HCT116 (cell line): ENCODE measurements around the gene ARFGEF3. TPM values are rescaled to one million over a fixed set of nuclear protein-coding genes. Genes with fewer than 3 reads are reported as not detected.
A peak's percentile ranks its signal among the peaks of the same experiment; 100 is the strongest.

ENCODE experiments used
- ATAC-seq: fragments of 200-7000 bp; cut with Tn5 transposase; 2 replicates; pipeline ENCODE4 v1.9.1; 2020; ENCODE audit warnings: mild to moderate bottlenecking, moderate library complexity
- BruUV-seq: library from RNA; stranded (reverse); fragments of 400-500 nt; replicated peaks from 2 replicates; lab custom pipeline; 2021; lab: Mats Ljungman, UMichigan
- CTCF ChIA-PET: fragments of 300-600 bp; sonication (Branson Sonifier 250); formaldehyde crosslinking; loops from one replicate; lab custom pipeline; 2021; ENCODE audit warnings: antibody characterized with exemption; lab: Charles Lee
- POLR2A ChIA-PET: fragments of 300-600, 350-600 bp; sonication (Branson Sonifier 250); formaldehyde crosslinking; loops from one replicate; lab custom pipeline; 2021; ENCODE audit warnings: antibody characterized with exemption; lab: Charles Lee
- RAD21 ChIA-PET, 2 experiments: fragments of 300-600 bp; sonication (Branson Sonifier 250); formaldehyde crosslinking; loops; one replicate each; lab custom pipeline; 2023; ENCODE audit warnings: low total read pairs in 2 of 2; ENCODE audit not compliant: uncharacterized antibody in 2 of 2, unreplicated experiment in 2 of 2, low non-redundant PET in 1 of 2; lab: Charles Lee
- DNase-seq: peaks from one replicate; pipeline ENCODE4 v3.0.0-alpha.2; 2010; ENCODE audit warnings: low read depth, low spot score
- H2AFZ ChIP-seq: fragments of 200-600 bp; shearing (Covaris generic), sonication (generic); 2 replicates; pipeline ENCODE4 v1.6.1; 2017; ENCODE audit warnings: low read depth, mixed run types, mixed read lengths, antibody characterized with exemption, low read length; ENCODE audit not compliant: poor library complexity, severe bottlenecking
- H3K27ac ChIP-seq: 2 replicates; pipeline ENCODE4 v1.5.1; 2012; ENCODE audit warnings: low read depth, low read length
- H3K27me3 ChIP-seq: fragments of 200-600 bp; sonication (generic); 2 replicates; pipeline ENCODE4 v1.6.1; 2016; ENCODE audit warnings: mixed run types, low read length, mixed read lengths; ENCODE audit not compliant: insufficient read depth
- H3K36me3 ChIP-seq, 2 experiments: fragments of 200-500 bp in 1 of 2; fragments of 200-600 bp in 1 of 2; sonication (Bioruptor generic) in 1 of 2; sonication (generic) in 1 of 2; 2 replicates each; pipeline versions ENCODE4 v1.5.1 to v1.6.1; 2014 to 2016; ENCODE audit warnings: low read length in 2 of 2, inconsistent platforms in 1 of 2, mixed read lengths in 1 of 2, mixed run types in 1 of 2; ENCODE audit not compliant: insufficient read depth in 2 of 2, control insufficient read depth in 1 of 2
- H3K4me1 ChIP-seq, 2 experiments: fragments of 200-600 bp in 1 of 2; sonication (generic) in 1 of 2; 2 replicates each; pipeline versions ENCODE4 v1.5.1 to v1.6.1; 2012 to 2017; ENCODE audit warnings: low read length in 2 of 2, inconsistent platforms in 1 of 2, mild to moderate bottlenecking in 1 of 2, mixed read lengths in 1 of 2, mixed run types in 1 of 2, moderate library complexity in 1 of 2; ENCODE audit not compliant: insufficient read depth in 2 of 2, control insufficient read depth in 1 of 2
- H3K4me2 ChIP-seq: fragments of 200-600 bp; sonication (generic); 2 replicates; pipeline ENCODE4 v1.6.1; 2017; ENCODE audit warnings: mixed run types, low read length, mixed read lengths
- H3K4me3 ChIP-seq, 2 experiments: fragments of 200-600 bp in 1 of 2; sonication (generic) in 1 of 2; replicated peaks in 1 of 2; 2 replicates each; pipeline ENCODE4 v1.5.1; 2011 to 2016; ENCODE audit warnings: low read length in 2 of 2, control low read depth in 1 of 2, low read depth in 1 of 2, mild to moderate bottlenecking in 1 of 2, mixed read lengths in 1 of 2, mixed run types in 1 of 2
- H3K79me2 ChIP-seq: fragments of 200-600 bp; sonication (generic); 2 replicates; pipeline ENCODE4 v1.6.1; 2017; ENCODE audit warnings: mild to moderate bottlenecking, mixed run types, low read length, moderate library complexity, mixed read lengths; ENCODE audit not compliant: insufficient read depth
- H3K9ac ChIP-seq: fragments of 200-600 bp; sonication (generic); 2 replicates; pipeline ENCODE4 v1.6.1; 2016; ENCODE audit warnings: low read length, mixed read lengths
- H3K9me2 ChIP-seq: fragments of 200-600 bp; sonication (generic), shearing (Covaris generic); 2 replicates; pipeline ENCODE4 v1.6.1; 2017; ENCODE audit warnings: mixed run types, mild to moderate bottlenecking, moderate library complexity; ENCODE audit not compliant: insufficient read depth
- H3K9me3 ChIP-seq, 2 experiments: fragments of 200-500 bp in 1 of 2; fragments of 200-600 bp in 1 of 2; sonication (Bioruptor generic) in 1 of 2; sonication (generic) in 1 of 2; 2 replicates each; pipeline ENCODE4 v1.6.1; 2014 to 2017; ENCODE audit warnings: low read length in 2 of 2, mixed read lengths in 2 of 2, inconsistent platforms in 1 of 2, low read depth in 1 of 2, mild to moderate bottlenecking in 1 of 2, mixed run types in 1 of 2, moderate library complexity in 1 of 2; ENCODE audit not compliant: control insufficient read depth in 1 of 2, insufficient read depth in 1 of 2
- H4K20me1 ChIP-seq: fragments of 200-600 bp; sonication (generic), shearing (Covaris generic); 2 replicates; pipeline ENCODE4 v1.6.1; 2017; ENCODE audit warnings: mixed run types, mild to moderate bottlenecking, moderate library complexity; ENCODE audit not compliant: insufficient read depth
- CEBPB ChIP-seq: IDR thresholded peaks from 2 replicates; pipeline ENCODE4 v1.6.1; 2012; ENCODE audit warnings: low read depth
- FOSL1 ChIP-seq: IDR thresholded peaks from 2 replicates; pipeline ENCODE4 v1.6.1; 2012; ENCODE audit warnings: low read depth
- POLR2A ChIP-seq: IDR thresholded peaks from 2 replicates; pipeline ENCODE4 v1.7.0; 2011; ENCODE audit warnings: borderline replicate concordance; ENCODE audit not compliant: insufficient read depth, insufficient read length; ENCODE audit errors: extremely low read depth
- TCF7L2 ChIP-seq: IDR thresholded peaks from 2 replicates; pipeline ENCODE4 v1.7.0; 2011; ENCODE audit warnings: borderline replicate concordance, inconsistent platforms; ENCODE audit not compliant: insufficient read depth, insufficient read length; ENCODE audit errors: extremely low read depth
- YY1 ChIP-seq: IDR thresholded peaks from 2 replicates; pipeline ENCODE4 v1.6.1; 2011; ENCODE audit warnings: low read length, low read depth, moderate library complexity, mild to moderate bottlenecking; ENCODE audit not compliant: insufficient replicate concordance; ENCODE audit errors: extremely low read depth
- ZFX ChIP-seq: fragments of 450-650 bp; IDR thresholded peaks from 2 replicates; pipeline ENCODE4 v1.6.1; 2017
- ZNF274 ChIP-seq: fragments of 200-500 bp; sonication (Bioruptor generic); IDR thresholded peaks from 2 replicates; pipeline ENCODE4 v1.6.1; 2014; ENCODE audit warnings: mild to moderate bottlenecking, low read depth, low read length, inconsistent platforms
- intact Hi-C: fragments of 100-400 bp; cut with micrococcal nuclease; formaldehyde crosslinking; loops from 2 replicates; pipeline ENCODE4 v1.10.0; 2022
- total RNA-seq: library from RNA; stranded (reverse); gene quantifications from one replicate; pipeline ENCODE4 v1.2.1, GENCODE V29; 2021; ENCODE audit not compliant: unreplicated experiment
- TF ChIP-seq, protein P1 (sequence below): IDR thresholded peaks from 2 replicates; pipeline ENCODE4 v1.6.1; 2012

The ARFGEF3 gene
- total RNA-seq, 1 experiment from 2014 or later: 3.8 TPM

DNA sequence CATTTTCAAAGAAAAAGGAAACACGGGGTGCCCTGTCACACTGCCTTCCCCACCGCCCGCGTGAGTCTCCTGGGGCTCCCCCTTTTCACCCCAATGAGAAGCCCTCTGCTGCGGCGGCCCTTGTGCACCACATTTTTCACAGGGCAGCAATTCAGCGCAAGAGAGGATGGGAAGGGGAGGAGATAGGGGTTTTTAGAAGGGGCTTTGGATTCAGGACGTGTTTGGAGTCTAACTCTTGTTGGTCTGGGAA is 726 bp upstream of the ARFGEF3 start:
- Histone ChIP-seq H3K27ac (no peak overlapping the region; the same call in 1 of the 2 replicates), H2AFZ (peak overlapping the region; percentile 70), H3K4me2 (peak overlapping the region; percentile 95), H3K27me3 (peaks cover 9% of the 10 kb centered on the region; the same call in 1 of the 2 replicates), H3K9me3 (no peaks in the 10 kb centered on the region), H3K4me1 (peaks cover 10 to 19% of the 10 kb centered on the region in 2 experiments; a peak in 3 of 4 replicates), H3K9ac (no peak overlapping the region), H3K36me3 (no peaks in the 10 kb centered on the region), H3K9me2 (no peaks in the 10 kb centered on the region), H4K20me1 (no peaks in the 10 kb centered on the region), H3K4me3 (peak overlapping the region; percentile 37 to 73), H3K79me2 (no peaks in the 10 kb centered on the region)
- no peak for DNase-seq
- intact Hi-C loops: no loop called here
- no peak for ATAC-seq
- CTCF ChIA-PET: no interaction called here
- RAD21 ChIA-PET: no interaction called here
- POLR2A ChIA-PET: no interaction called here
- no TSS peak for BruUV-seq
- TF ChIP-seq, protein P1, sequence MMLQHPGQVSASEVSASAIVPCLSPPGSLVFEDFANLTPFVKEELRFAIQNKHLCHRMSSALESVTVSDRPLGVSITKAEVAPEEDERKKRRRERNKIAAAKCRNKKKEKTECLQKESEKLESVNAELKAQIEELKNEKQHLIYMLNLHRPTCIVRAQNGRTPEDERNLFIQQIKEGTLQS: no peak
- TF ChIP-seq TCF7L2 (no peak), POLR2A (no peak)

DNA sequence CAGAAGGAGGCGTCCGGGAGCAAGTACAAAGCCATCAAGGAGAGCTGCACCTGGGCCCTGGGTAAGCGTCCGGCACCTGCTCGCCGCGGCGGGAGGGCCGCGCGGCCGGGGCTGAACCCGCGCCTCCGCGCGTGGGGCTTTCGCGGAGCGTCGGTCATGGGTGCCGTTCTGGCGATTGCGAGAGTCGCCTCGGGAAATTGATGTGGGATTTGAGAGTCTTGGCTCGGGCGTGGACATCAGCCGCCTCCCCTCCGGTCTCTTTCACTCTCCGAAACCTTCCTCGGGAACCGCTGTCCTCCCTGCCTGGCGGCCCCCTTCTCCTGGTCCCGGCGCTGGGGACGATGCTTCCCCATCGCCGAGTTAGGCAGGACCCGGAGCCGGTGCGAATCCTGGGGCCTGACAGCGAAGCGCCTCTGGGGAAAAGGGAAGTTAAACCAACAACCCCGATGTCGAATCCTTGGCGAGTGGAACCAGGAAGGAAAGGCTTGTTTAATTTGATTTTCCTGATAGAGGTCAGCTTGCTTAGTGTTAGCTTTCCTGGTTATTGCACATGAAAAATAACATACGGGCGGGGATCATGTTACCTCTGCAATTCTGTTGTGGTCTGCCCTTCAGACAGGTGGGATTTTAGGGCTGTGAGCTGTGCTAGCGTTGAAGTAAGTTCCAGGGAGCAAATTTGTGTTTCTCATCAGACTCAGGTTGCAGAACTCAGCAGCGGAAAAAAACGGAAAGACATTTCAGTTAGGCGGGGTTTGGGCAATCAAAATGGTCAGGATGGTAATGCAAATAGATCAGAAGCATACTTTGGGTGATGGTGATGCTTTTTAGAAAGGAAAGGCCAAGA is 594 bp downstream of the ARFGEF3 start:
- DNase-seq (no peak), ATAC-seq (peak; percentile 66)
- BruUV-seq: no TSS peak
- H3K9ac ChIP-seq: peak overlapping the region; percentile 57
- RAD21 ChIA-PET: no interaction called here
- no peaks in the 10 kb centered on the region for H3K9me3 ChIP-seq
- H3K27me3 ChIP-seq: peaks cover 9% of the 10 kb centered on the region; the same call in 1 of the 2 replicates
- CTCF ChIA-PET: no interaction called here
- intact Hi-C loops: no loop called here
- H3K79me2 ChIP-seq: no peaks in the 10 kb centered on the region
- H2AFZ ChIP-seq: no peak overlapping the region
- peak overlapping the region; percentile 56 to 73 for H3K4me3 ChIP-seq
- POLR2A ChIA-PET: no interaction called here
- H3K4me2 ChIP-seq: peak overlapping the region; percentile 95
- H3K36me3 ChIP-seq: no peaks in the 10 kb centered on the region
- H4K20me1 ChIP-seq: no peaks in the 10 kb centered on the region
- 0 out of 2 replicates have a peak, but pooled peaks cover 3% of the 10 kb centered on the region for H3K9me2 ChIP-seq
- no peak overlapping the region for H3K27ac ChIP-seq
- TF ChIP-seq CEBPB (no peak), ZNF274 (no peak), ZFX (0 out of 2 replicates have a peak, but pooled peaks have one; percentile 19), YY1 (no peak), FOSL1 (no peak)
- TF ChIP-seq, all 23 proteins: peak for 1
- H3K4me1 ChIP-seq: peaks cover 10 to 19% of the 10 kb centered on the region in 2 experiments; a peak in 3 of 4 replicates
